K562 (cell line): Measurements from ENCODE around the gene KCNK10.

Experiments
- BRCA1 ChIP-seq, 2 experiments: fragments of 450-650 bp in 1 of 2; sonication (generic) in 1 of 2; formaldehyde crosslinking in 1 of 2; IDR thresholded peaks; 2 replicates each; pipeline versions ENCODE4 v1.5.0 to v1.6.1; 2017 to 2020; ENCODE audit warnings: mild to moderate bottlenecking in 1 of 2, missing genetic modification reagents in 1 of 2
- ETV6 ChIP-seq, 3 experiments: fragments of 150-350 bp in 1 of 3; sonication (generic) in 1 of 3; formaldehyde crosslinking in 1 of 3; IDR thresholded peaks; 2 replicates each; pipeline versions ENCODE4 v1.6.1 to v1.8.0; 2014 to 2022; ENCODE audit warnings: borderline replicate concordance in 2 of 3, low read depth in 2 of 3, antibody characterized with exemption in 1 of 3, low read length in 1 of 3, mild to moderate bottlenecking in 1 of 3, missing genetic modification reagents in 1 of 3
- IRF2 ChIP-seq: sonication (generic); formaldehyde crosslinking; IDR thresholded peaks from 2 replicates; pipeline ENCODE4 v1.8.1; 2022; ENCODE audit warnings: mild to moderate bottlenecking, missing genetic modification reagents
- NCOR1 ChIP-seq: fragments of 450-650 bp; IDR thresholded peaks from 2 replicates; pipeline ENCODE4 v1.6.1; 2016; ENCODE audit warnings: mild to moderate bottlenecking, moderate library complexity
- NFE2L1 ChIP-seq: fragments of 450-650 bp; IDR thresholded peaks from 2 replicates; pipeline ENCODE4 v1.6.1; 2016; ENCODE audit warnings: missing genetic modification characterization, low read depth, mild to moderate bottlenecking, missing compliant biosample characterization, moderate library complexity, borderline replicate concordance
- POLR2AphosphoS5 ChIP-seq: IDR thresholded peaks from 2 replicates; pipeline ENCODE4 v1.6.1; 2011; ENCODE audit warnings: mild to moderate bottlenecking, low read depth, low read length, moderate library complexity; ENCODE audit not compliant: control insufficient read depth, insufficient read depth
- RBFOX2 ChIP-seq: fragments of 200-400 bp; formaldehyde crosslinking; IDR thresholded peaks from 2 replicates; pipeline ENCODE4 v1.6.1; 2017; ENCODE audit warnings: low read depth, mild to moderate bottlenecking, low read length, moderate library complexity
- SREBF1 ChIP-seq: fragments of 150-350 bp; IDR thresholded peaks from 2 replicates; pipeline ENCODE4 v1.6.1; 2014; ENCODE audit warnings: antibody characterized with exemption, low read depth, low read length, borderline replicate concordance
- TCF7 ChIP-seq: sonication (generic); IDR thresholded peaks from 2 replicates; pipeline ENCODE4 v1.6.1; 2016; ENCODE audit warnings: antibody characterized with exemption, borderline replicate concordance
- TCF7L2 ChIP-seq: fragments of 150-350 bp; IDR thresholded peaks from 2 replicates; pipeline ENCODE4 v1.6.1; 2016; ENCODE audit warnings: low read depth, mild to moderate bottlenecking, low read length, moderate library complexity
- ZNF143 ChIP-seq: sonication (generic); formaldehyde crosslinking; IDR thresholded peaks from 2 replicates; pipeline ENCODE4 v1.9.0; 2022; ENCODE audit warnings: mild to moderate bottlenecking, missing genetic modification reagents
- TF ChIP-seq, protein P1 (sequence below), 3 experiments: IDR thresholded peaks in 2 of 3; conservative IDR thresholded peaks in 1 of 3; 2 replicates each; pipeline ENCODE4 v1.5.1; 2011 to 2012; ENCODE audit warnings: low read length in 3 of 3, mild to moderate bottlenecking in 3 of 3, control low read depth in 2 of 3, improper control_type of control experiment in 1 of 3, inconsistent platforms in 1 of 3, low read depth in 1 of 3, mixed read lengths in 1 of 3, moderate library complexity in 1 of 3; ENCODE audit not compliant: insufficient read depth in 2 of 3
- TF ChIP-seq, protein P2 (sequence below): sonication (generic); formaldehyde crosslinking; IDR thresholded peaks from 2 replicates; pipeline ENCODE4 v1.9.0; 2022; ENCODE audit warnings: mild to moderate bottlenecking, missing genetic modification reagents

DNA sequence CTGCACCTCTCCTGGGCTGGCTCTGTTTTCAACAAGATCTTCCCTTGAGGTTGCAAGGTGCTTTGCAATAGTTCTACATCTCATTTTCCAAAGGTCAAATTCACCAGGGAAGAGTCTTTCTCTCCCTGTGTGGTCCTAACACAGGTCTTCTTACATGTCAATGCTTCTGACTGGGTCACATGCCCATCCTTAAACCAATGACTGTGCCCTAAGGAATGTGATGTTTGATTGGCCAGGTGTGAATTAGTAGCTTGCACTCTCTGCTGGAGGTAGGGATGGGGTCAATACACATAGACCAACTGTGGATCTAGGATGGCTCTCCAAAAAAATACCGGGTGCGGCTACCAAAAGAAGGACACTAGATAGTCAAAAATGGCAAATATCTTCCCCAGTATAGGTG is 19.9 kb upstream of the KCNK10 start:
- no peak for TF ChIP-seq NCOR1
- TF ChIP-seq, protein P1, sequence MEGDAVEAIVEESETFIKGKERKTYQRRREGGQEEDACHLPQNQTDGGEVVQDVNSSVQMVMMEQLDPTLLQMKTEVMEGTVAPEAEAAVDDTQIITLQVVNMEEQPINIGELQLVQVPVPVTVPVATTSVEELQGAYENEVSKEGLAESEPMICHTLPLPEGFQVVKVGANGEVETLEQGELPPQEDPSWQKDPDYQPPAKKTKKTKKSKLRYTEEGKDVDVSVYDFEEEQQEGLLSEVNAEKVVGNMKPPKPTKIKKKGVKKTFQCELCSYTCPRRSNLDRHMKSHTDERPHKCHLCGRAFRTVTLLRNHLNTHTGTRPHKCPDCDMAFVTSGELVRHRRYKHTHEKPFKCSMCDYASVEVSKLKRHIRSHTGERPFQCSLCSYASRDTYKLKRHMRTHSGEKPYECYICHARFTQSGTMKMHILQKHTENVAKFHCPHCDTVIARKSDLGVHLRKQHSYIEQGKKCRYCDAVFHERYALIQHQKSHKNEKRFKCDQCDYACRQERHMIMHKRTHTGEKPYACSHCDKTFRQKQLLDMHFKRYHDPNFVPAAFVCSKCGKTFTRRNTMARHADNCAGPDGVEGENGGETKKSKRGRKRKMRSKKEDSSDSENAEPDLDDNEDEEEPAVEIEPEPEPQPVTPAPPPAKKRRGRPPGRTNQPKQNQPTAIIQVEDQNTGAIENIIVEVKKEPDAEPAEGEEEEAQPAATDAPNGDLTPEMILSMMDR (IDR thresholded peaks at IDR 0.05 in 2 of 3, conservative IDR thresholded peaks at IDR 0.05 in 1 of 3; ENCODE audit: insufficient read depth in 2 of 3, low read depth in 1 of 3, low read length in 3 of 3), result no peak
- no peak for TF ChIP-seq TCF7
- no peak for TF ChIP-seq POLR2AphosphoS5
- no peak for TF ChIP-seq BRCA1 (IDR thresholded peaks at IDR 0.05)
- no peak for TF ChIP-seq BRCA1 (CRISPR knock-in tag; IDR thresholded peaks at IDR 0.05)
- no peak for TF ChIP-seq ETV6 (IDR thresholded peaks at IDR 0.05; ENCODE audit: borderline replicate concordance in 1 of 2, low read depth in 2 of 2, low read length in 1 of 2)
- TF ChIP-seq ETV6 (CRISPR knock-in tag; IDR thresholded peaks at IDR 0.05; ENCODE audit: borderline replicate concordance), result no peak
- no peak for TF ChIP-seq SREBF1
- TF ChIP-seq, protein P2, sequence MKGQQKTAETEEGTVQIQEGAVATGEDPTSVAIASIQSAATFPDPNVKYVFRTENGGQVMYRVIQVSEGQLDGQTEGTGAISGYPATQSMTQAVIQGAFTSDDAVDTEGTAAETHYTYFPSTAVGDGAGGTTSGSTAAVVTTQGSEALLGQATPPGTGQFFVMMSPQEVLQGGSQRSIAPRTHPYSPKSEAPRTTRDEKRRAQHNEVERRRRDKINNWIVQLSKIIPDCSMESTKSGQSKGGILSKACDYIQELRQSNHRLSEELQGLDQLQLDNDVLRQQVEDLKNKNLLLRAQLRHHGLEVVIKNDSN (CRISPR knock-in tag), result no peak
- TF ChIP-seq IRF2 (CRISPR knock-in tag), result no peak
- no peak for TF ChIP-seq ZNF143 (CRISPR knock-in tag)
- TF ChIP-seq NFE2L1 (tag), result no peak
- no peak for TF ChIP-seq RBFOX2
- no peak for TF ChIP-seq TCF7L2
